Cardiac fibroblast (primary cell): ENCODE results near the gene ABHD13.

Experiments
- DNase-seq, 2 donors: peaks; one replicate each; pipeline versions ENCODE4 v3.0.0 to v3.0.0-alpha.2; 2010; ENCODE audit warnings: low read depth in 2 of 2
- H3K4me3 ChIP-seq, 2 donors: replicated peaks in 1 of 2; 1 replicate in 1 of 2; 2 replicates in 1 of 2; pipeline ENCODE4 v1.5.1; 2011; ENCODE audit warnings: low read depth in 2 of 2, low read length in 2 of 2, mild to moderate bottlenecking in 2 of 2, moderate library complexity in 1 of 2
- TF ChIP-seq, protein P1 (sequence below): IDR thresholded peaks from one replicate; pipeline ENCODE4 v1.5.1; 2011; ENCODE audit warnings: low read depth, mild to moderate bottlenecking, low read length, inconsistent platforms

The ABHD13 gene

DNA sequence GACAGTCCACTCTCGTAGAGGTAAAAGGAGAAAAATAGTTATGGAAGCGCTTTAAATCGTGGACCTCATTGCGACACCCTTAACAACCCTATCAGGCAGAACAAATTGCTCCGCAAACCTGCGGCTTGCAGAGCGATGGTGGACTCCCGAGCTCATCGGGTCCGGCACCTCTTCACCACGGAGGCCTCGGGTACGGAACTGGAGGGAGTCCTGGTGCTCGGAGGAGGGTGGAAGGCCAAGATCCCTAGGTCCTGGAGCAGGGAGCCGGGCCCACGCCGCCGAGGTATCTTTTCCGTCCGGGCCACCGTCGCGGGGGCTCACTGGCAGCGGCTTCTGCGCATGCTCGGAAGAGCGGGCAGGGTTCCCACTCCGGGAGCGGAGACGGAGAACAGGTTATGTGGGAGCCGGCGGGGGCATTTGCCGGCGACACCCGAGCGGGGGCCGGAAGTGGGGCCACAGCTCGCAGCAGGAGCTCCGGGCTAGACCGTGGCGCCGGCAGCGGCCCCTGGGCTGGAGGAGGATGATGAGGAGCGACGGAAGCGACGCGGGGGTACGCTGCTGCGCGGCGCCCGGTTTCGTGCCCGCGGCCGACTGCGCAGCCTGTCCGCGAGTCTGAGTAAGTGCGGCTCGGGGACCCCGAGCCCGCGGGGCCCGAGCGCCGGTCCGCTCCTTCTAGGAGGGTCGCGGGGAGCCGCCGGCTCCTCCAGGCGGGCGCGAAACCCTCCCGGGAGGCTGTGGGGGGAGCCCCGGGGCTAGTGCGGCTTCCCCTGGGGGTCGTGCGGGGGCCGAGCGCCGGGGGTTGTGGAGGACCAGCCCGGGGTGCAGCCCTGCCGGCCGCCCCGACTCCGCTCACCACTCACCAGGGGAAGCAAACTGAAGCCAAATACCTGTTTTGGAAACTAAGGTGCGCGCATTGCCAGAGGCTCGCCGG, at the start of gene ABHD13:
Gene ABHD13, plus strand, starts transcription at position 349 of the 931 bp plus-strand sequence. CDS start 10,827 bp downstream, outside the sequence.
- peak; percentile 93 to 94 for DNase-seq
- H3K4me3 ChIP-seq = peak within 1 kb of the TSS; percentile 70 to 86
- TF ChIP-seq, protein P1, sequence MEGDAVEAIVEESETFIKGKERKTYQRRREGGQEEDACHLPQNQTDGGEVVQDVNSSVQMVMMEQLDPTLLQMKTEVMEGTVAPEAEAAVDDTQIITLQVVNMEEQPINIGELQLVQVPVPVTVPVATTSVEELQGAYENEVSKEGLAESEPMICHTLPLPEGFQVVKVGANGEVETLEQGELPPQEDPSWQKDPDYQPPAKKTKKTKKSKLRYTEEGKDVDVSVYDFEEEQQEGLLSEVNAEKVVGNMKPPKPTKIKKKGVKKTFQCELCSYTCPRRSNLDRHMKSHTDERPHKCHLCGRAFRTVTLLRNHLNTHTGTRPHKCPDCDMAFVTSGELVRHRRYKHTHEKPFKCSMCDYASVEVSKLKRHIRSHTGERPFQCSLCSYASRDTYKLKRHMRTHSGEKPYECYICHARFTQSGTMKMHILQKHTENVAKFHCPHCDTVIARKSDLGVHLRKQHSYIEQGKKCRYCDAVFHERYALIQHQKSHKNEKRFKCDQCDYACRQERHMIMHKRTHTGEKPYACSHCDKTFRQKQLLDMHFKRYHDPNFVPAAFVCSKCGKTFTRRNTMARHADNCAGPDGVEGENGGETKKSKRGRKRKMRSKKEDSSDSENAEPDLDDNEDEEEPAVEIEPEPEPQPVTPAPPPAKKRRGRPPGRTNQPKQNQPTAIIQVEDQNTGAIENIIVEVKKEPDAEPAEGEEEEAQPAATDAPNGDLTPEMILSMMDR = no peak

DNA sequence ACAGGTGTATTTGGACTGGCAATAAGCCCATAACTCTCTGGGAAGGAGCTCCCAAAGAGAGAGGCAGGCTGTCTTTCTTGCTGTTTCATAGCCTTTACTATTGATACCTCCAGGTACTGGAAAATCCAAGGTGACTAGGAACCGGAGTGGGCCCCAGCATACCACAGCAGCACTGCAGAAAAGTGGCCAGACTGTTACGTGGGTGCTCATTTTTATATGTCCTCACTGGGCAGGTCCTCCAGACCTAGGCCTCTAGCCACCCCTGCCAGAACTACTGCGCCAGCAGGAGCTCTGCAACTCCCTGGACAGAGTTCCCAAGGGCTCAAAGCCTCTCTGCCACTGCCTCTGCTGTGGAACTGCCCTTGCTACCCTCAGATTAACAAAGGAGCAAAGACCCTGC, 49.3 kb upstream of the ABHD13 start:
- DNase-seq = no peak
- TF ChIP-seq, protein P1 = no peak
- H3K4me3 ChIP-seq = no peak overlapping the region

DNA sequence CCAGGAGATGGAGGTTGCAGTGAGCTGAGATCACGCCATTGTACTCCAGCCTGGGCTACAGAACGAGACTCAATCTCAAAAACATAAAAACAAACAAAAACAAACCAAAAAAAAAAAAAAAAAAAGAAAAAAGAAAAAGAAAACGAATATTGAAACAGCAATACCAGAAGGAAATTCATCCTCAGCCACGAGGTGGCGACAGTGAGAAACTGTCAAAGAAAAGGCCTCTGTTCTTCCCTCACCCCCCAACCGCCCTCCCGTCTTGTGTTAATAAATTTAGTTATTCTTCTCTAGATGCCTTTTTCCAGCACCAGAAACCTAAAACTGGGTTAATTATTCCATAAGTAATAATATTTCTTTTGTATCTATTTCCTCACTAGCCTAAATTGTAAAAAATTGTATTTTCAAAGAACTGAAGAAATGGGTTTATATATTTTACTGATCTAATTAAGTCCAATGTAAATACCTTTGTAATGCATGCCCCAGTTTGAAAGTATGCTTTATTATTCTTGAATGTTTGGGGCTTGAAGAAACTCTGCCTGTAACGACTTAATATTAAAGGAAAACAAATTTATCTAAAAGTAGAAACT, 41.4 kb upstream of the ABHD13 start:
- DNase-seq = peak; percentile 25 to 40
- TF ChIP-seq, protein P1 = peak; percentile 35
- no peak overlapping the region for H3K4me3 ChIP-seq

DNA sequence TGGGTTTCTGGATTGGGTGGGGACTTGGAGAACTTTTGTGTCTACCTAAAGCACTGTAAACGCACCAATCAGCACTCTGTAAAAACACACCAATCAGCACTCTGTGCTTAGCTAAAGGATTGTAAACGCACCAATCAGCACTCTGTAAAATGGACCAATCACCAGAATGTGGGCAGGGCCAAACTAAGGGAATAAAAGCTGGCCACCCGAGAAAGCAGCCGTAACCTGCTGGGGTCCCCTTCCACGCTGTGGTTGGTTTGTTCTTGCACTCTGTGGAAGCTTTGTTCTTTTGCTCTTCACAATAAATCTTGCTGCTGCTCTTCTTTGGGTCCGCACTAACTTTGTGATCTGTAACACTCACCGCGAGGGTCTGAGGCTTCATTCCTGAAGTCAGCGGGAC, 40.1 kb upstream of the ABHD13 start:
- no peak overlapping the region for H3K4me3 ChIP-seq
- TF ChIP-seq, protein P1 = no peak
- no peak for DNase-seq

DNA sequence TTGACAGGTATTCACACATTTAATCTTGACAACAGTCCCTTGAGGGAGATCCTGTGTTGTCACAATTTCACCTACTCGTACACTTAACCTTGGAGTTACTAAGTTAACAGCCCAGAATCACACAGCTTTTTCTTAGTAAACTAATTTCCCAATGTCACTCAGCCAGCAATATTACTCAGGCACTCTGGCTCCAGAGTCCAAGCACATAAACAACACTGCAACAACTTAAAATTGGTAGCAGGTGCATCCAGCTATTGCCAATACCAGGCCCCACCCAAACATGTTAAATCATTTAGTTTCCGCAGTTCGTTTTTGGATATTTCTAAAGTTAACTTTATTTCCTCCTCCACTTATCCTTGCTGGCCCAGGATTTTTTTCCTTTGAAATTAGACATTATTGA, 35.5 kb upstream of the ABHD13 start:
- no peak overlapping the region for H3K4me3 ChIP-seq
- TF ChIP-seq, protein P1 = no peak
- no peak for DNase-seq

DNA sequence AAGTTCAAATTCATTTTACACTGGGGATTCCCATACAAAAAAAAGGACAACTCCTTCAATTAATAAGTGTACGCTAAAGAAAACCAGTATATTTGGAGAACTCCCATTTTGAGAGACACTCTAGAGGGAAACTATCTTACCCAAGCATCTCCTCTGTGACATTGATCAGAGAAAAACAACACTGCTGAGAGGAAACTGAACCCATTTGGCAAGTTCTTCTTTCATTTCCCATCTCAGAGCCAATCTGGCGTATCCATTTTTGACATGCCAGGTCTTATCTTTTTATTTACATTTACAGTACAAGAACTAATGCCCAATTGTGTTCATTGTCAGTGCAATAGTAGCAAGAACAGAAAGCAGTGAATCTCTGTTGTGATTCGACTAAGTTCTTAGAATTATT, 33.0 kb upstream of the ABHD13 start:
- DNase-seq = no peak

More for the DNA sequence above, 33.0 kb upstream of the ABHD13 start:
- H3K4me3 ChIP-seq = no peak overlapping the region
- TF ChIP-seq, protein P1 = no peak
